Activated CD4-positive, alpha-beta T cell treated with anti-CD3 and anti-CD28 coated beads, Interleukin-2, Interleukin-4, amounts not matched to agents 100 ng/mL and 50 ng/mL, durations not matched to agents 16 hours and 8 hours (primary cell): ENCODE results near the gene SYT14.
"Not testable (repeated sequence)": the region's sequence is repeated elsewhere in the genome, so short reads cannot be mapped to it uniquely, and the experiment has no call there.

ENCODE experiments used
- DNase-seq: peaks from one replicate; pipeline ENCODE4 v3.0.0-alpha.2; 2020; ENCODE audit warnings: low spot score

The SYT14 gene

GRCh38 chr1:209936125-209936524, 1.9 kb upstream of the SYT14 start:
- DNase-seq: no peak

DNA sequence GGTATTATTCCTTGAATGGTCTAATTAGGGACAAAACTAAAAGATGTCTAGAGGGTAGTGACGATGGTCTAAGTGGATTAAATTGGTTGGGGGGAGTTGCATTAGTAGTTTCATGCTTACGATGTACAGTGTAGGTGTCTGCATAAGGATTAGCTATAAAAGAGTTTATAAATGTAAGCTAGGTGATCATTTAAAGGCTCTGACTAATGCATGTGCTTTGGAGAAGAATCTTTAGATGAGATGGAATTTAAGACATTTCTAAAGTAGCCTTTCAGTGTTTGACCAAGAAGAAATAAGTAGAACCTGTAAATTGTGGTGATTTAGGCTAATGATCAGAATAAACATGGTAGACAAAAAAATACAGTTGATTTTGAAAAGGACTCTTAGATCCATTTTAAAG, 7.4 kb downstream of the SYT14 start:
- DNase-seq: no peak

DNA sequence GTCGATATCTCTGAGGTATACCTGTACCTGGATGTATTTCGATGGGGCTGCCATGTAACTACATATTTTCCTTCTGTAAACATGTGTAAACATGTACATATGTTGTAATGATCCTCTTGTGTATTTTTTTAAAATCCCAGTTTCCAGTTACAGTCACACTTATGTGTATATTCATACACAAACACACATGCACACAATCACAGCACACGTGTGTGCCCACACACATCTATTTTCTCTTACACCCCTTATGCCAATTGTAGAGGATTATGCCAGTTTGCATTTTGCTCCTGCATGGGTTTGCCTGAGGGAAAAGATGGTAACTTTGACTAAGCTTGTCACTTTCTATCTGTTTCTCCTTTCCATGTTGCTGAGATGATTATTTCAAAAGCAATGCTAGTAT, 10.1 kb downstream of the SYT14 start:
- no peak for DNase-seq

- no peak for DNase-seq
Observed at GRCh38 chr1:209956116-209956515, 18.1 kb downstream of the SYT14 start.

- DNase-seq: no peak
Observed at GRCh38 chr1:209959623-209960022, 21.6 kb downstream of the SYT14 start.

DNA sequence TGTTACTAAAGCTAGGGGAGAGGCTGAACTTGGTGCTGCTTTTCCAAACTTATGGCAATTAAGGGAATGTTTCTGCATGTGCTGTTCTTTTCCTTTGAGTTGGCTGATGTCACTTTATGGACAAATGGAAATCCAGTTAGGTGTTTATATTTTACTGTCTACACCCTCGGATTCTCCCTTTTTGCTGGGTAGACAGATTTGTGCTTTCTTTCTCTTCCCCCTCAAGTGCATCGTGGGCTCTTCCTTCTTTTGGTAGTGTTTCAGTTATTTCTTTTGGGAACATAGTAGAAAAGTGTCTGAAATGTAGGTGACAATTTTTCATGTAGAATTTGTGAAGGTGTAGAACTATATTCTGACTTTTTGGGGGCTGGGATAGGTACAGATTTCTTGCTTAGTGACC, 22.9 kb downstream of the SYT14 start:
- no peak for DNase-seq

DNA sequence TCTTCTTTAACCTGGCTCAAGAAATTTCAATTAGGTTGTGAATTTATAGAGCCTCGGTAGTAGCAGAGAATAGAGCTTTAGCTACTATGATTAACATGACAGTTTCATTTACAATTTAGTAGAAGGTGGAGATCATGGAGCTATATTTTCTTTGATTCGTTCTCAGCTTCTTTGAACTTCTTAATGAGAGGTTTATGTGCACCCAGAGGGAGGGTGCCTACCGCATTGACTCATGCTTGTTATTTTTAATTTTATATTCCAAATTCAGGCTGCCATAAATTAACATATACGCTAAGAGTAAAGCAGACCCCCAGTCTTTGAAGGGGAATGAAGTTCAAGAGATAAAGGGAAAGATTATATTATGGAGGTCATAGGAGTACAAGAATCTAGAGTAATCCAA, 24.4 kb downstream of the SYT14 start:
- DNase-seq: no peak

- DNase-seq: no peak
Observed at GRCh38 chr1:209962856-209963255, 24.8 kb downstream of the SYT14 start.

DNA sequence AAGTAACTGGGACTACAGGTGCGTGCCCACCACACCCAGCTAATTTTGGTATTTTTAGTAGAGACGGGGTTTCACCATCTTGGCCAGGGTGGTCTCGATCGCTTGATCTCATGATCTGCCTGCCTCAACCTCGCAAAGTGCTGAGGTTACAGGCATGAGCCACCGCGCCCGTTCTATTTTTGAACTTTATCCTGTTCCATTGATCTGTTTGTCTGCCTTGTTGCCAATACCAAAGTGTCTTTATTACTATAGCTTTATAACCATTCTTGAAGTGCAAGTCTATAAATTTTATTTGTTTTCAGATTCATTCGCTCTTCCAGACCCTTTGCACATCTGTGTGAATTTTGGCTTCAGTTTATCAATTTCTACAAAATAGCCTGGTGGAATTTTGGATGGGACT, 28.0 kb downstream of the SYT14 start:
- no peak for DNase-seq

- DNase-seq: not testable (repeated sequence)
Observed at GRCh38 chr1:209978721-209979120, 40.7 kb downstream of the SYT14 start.

DNA sequence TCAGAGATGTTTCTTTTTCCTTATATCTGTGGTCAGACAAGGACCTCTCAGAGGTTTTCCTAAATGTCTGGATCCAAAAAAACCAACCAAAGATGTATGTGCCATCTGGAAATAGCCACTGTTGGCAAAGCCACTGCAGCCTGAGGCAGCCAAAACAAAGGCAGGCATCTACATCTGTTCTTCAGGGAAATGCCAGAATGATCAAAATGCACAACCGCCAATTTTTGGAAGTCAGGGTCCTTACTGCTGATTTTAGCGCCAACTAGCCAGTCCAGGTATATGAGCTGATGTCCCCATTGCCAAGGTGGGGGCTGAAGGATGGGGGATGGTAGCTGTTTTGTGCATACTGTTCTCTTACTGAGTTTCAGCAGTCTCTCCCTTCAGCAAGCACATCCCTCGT, 45.9 kb downstream of the SYT14 start:
- DNase-seq: no peak

DNA sequence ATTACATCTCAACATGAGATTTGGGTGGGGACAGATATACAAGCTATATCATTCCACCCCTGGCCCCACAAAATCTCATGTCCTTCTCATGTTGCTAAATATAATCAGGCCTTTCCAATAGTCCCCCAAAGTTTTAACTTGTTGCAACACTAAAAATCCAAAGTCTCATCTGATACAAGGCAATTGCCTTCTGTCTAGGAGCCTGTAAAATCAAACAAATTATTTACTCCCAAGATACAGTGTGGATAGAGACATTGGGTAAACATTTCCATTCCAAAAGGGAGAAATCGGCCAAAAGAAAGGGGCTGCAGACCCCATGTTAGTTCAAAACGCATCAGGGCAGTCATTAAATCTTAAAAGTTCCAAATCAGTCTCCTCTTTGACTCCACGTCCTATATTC, 47.0 kb downstream of the SYT14 start:
- no peak for DNase-seq

DNA sequence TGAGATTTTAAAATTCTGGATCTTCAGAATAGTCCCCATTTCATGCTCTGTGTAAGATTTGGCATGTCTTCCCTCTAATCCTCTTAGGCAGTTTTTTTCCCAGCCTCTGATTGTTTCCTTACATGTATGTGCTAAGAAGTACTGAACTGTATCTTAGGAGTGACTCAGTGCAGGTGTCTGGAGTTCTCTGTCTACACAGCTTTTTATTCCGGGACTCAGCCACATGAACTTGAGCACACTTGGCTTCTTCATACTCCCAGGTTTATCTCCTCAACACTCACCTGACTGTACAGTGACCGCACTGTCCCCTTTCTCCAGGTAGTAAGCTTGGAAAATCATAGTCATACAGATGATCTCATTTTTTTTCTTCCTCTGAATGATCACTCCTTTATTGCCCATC, 50.7 kb downstream of the SYT14 start:
- no peak for DNase-seq

GRCh38 chr1:209989525-209989924, 51.5 kb downstream of the SYT14 start:
- no peak for DNase-seq

DNA sequence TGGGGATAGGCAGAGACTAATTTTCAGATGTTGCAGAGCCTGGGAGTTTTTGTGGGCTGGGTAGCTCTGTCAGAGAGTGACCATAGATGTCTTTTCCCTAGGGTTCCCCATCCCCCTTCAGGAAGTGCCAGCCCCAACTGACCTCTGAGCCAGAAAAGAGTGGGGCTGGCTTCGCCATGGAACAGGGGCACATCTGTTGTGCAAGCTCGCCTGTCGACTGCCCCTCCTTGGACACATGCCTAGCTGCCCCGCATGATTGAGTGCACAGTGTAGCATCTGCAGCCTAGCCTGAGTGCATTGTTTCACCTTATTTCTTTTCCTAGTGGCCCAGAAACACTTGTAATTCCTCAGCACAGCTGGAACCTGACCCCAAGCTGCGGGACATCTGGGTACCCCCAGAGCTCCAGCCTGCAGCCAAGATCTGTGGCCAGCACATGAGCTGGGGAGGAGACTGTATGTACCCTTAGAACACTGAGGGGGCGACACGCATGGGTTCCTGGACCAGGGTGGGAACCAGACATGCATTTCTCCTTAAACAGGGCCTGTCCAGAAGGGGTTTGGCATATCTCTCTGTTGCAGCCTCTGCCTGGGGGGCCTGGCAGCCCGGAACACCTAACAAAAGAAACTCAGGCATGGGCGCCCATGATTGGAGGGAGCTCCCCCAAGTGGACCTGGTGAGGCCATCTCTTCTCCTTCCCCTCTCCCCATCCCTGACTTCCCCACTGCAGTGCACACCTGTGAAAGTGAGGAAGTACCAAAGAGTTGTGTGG, 55.2 kb downstream of the SYT14 start:
- DNase-seq: no peak

DNA sequence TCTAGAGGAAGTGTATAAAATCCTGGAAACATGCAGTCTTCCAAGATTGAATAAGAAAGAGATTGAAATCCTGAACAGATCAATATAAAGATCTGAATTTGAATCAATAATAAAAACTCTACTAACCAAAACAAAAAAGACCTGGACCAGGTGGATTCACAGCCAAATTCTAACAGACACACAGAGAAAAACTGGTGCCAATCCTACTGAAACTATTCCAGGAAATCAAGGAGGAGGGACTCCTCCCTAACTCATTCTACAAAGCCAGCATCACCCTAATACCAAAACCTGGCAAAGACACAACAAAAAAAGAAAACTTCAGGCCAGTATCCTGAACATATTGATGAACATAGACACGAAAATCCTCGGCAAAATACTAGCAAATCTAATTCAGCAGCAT, 58.3 kb downstream of the SYT14 start:
- DNase-seq: no peak

DNA sequence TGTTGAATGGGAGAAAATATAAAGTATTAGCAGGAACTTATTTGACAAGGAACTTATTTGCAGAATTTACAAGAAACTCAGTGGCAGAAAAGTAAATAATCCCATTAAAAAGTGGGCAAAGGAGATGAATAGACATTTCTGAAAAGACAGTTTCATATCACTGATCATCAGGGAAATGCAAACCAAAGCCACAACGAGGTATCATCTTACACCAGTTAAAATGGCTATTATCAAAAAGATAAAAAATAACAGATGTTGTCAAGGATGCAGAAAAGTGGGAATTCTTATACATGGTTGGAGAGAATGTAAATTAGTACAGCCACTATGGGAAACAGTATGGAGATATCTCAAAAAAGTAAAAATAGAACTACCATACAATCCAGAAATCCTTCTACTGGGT, 61.0 kb downstream of the SYT14 start:
- no peak for DNase-seq

DNA sequence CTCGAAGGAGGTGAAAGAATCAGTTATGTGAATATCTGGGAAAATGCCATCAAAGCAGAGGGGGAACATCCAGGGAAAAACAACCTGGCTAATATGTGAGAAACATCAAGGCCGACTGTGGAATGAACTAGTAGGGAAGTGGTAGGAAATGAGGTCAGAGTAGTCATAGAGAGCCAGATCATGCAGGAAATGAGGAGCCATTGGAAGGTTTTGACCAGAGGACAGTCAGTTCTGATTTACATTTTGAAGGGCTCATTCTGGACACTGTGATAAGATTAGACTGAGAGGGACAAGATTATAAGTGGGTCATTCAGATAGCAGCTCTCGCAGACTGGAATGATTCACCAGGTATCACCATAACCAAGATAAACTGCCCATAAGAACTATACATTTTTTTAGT, 63.7 kb downstream of the SYT14 start:
- DNase-seq: no peak

GRCh38 chr1:210003501-210003900, 65.5 kb downstream of the SYT14 start:
- DNase-seq: no peak

DNA sequence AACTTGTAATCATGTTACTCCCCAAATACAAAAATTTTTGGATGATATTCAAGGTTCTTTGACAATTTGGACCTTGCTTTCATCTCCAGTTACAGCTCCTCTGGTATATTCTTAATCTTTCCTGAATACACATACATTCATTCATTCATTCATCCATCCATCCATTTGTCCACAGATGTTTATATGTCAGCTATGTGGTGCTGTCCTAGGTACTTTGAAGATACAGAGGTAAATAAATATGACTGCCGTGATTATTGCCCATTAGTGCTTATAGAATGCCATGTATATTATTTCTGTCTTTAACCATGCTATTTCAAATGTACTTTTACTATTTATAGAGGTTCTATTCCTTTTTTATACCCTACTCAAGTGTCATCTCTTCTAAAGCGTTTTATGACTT, 72.1 kb downstream of the SYT14 start:
- DNase-seq: no peak

GRCh38 chr1:210021145-210021860, 83.3 kb downstream of the SYT14 start:
- DNase-seq: no peak

GRCh38 chr1:210022044-210022443, 84.0 kb downstream of the SYT14 start:
- no peak for DNase-seq

- DNase-seq: no peak
Observed at GRCh38 chr1:210024282-210024681, 86.3 kb downstream of the SYT14 start.

DNA sequence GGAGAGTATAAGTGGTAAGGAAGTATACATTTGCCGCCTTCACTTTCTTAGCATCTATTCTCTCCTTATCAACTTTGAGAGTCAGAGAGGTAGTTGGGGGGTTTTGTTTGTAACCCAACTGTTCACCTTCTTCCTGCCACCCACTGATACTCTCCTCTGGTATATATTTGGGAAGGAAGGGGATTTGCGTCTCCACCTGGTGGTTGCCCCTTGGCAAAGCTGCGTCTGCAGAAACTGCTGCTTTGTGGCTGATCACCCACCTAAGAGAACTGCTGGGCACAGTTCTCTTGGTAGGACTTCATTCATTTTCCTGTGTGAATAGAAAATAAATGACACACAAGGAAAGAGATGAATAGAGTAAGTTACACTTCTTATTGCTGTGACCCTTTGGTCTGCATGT, 87.0 kb downstream of the SYT14 start:
- DNase-seq: no peak
